ENCODE results near the gene SPAG4. TPM values are rescaled to one million over a fixed set of nuclear protein-coding genes. Genes with fewer than 3 reads are reported as not detected.

The SPAG4 gene
- total RNA-seq (10 to 100 TPM in 5 of 7 donors, 1 to 10 TPM in 2; 2.5 to 32.1 (median 14.7) TPM), polyA plus RNA-seq (10 to 100 TPM in 1 of 3 donors, 1 to 10 TPM in 2; 5.2 to 10.9 (median 5.7) TPM)
- long read RNA-seq, donor 1, result 0 reads
- long read RNA-seq, donor 2, result 0 reads

- 0 to 1% (median 0%) methylated on average over 30 to 68 of the region's 68 CpGs for WGBS, 5 donors
These were observed at the start of gene SPAG4 for GRCh38 chr20:35615667-35616464. TSS of gene SPAG4 (plus strand) at chr20:35615829. CDS start at chr20:35616004, 175 bp downstream.

GRCh38 chr20:35568645-35569044 is 47.0 kb upstream of the SPAG4 start:
- 10 to 16% (median 14%) methylated on average over 2 of the region's 2 CpGs for WGBS, 5 donors
- Histone ChIP-seq H3K27ac (no peak overlapping the region), H3K4me1 (no peaks in the 10 kb centered on the region), H3K36me3 (peaks cover 0 to 3% (median 0%) of the 10 kb centered on the region in 6 donors), H3K27me3 (replicated peaks in 1 of 7) (no peaks in the 10 kb centered on the region), H3K9me3 (peaks cover 0 to 16% (median 15%) of the 10 kb centered on the region in 8 donors), H3K4me3 (no peak overlapping the region)
- intact Hi-C loops (cut with DNase I; ENCODE audit: low total_unique reads), result no loop called here
- DNase-seq, result peak; percentile 9
- no peak for TF ChIP-seq POLR2A (IDR thresholded peaks at IDR 0.05)

More at GRCh38 chr20:35615667-35616464, at the start of gene SPAG4:
- intact Hi-C loops (cut with DNase I; ENCODE audit: low total_unique reads), result loop anchor here (5.0 to 10.0 kb wide), 2 partner anchors 46 to 71 kb away; partner anchors contain the start of genes CPNE1, ERGIC3 and RBM12
- Histone ChIP-seq H3K4me3 (peak within 1 kb of the TSS; percentile 45 to 81 (median 58)), H3K4me1 (peaks cover 23 to 58% (median 47%) of the 10 kb centered on the region in 6 donors), H3K36me3 (peaks cover 0 to under 1% (median 0%) of the 10 kb centered on the region in 6 donors), H3K27me3 (replicated peaks in 1 of 7) (peaks cover 0 to 20% (median 0%) of the 10 kb centered on the region in 7 donors), H3K9me3 (no peaks in the 10 kb centered on the region), H3K27ac (peak within 1 kb of the TSS; percentile 89 to 96 (median 92))
- peak; percentile 100 for DNase-seq
- TF ChIP-seq POLR2AphosphoS5 (IDR thresholded peaks at IDR 0.05), result peak; percentile 91 to 93 (median 91)
- TF ChIP-seq POLR2A (IDR thresholded peaks at IDR 0.05), result peak in 2 of 3 donors; percentile 30 to 74
- TF ChIP-seq CTCF (IDR thresholded peaks at IDR 0.05 in 8 of 11, conservative IDR thresholded peaks at IDR 0.05 in 3 of 11), result peak in 1 of 11 experiments; percentile 37

- no peak for TF ChIP-seq CTCF (IDR thresholded peaks at IDR 0.05 in 8 of 11, conservative IDR thresholded peaks at IDR 0.05 in 3 of 11)
- no peak for TF ChIP-seq POLR2AphosphoS5 (IDR thresholded peaks at IDR 0.05)
- TF ChIP-seq POLR2A (IDR thresholded peaks at IDR 0.05), result no peak
- peaks cover 0 to 22% (median 19%) of the 10 kb centered on the region in 8 donors for H3K9me3 ChIP-seq
- H3K27ac ChIP-seq, result no peak overlapping the region
- intact Hi-C loops (cut with DNase I; ENCODE audit: low total_unique reads), result no loop called here
- no peaks in the 10 kb centered on the region for H3K4me1 ChIP-seq
- H3K4me3 ChIP-seq, result no peak overlapping the region
- no peak for DNase-seq
- no peaks in the 10 kb centered on the region for H3K27me3 ChIP-seq (replicated peaks in 1 of 7)
- H3K36me3 ChIP-seq, result peaks cover 0 to 3% (median 0%) of the 10 kb centered on the region in 6 donors
These were observed 44.1 kb upstream of the SPAG4 start for GRCh38 chr20:35571555-35571954.

GRCh38 chr20:35572838-35573237 is 42.8 kb upstream of the SPAG4 start:
- Histone ChIP-seq H3K36me3 (peaks cover 0 to 3% (median 0%) of the 10 kb centered on the region in 6 donors), H3K4me1 (no peaks in the 10 kb centered on the region), H3K27ac (no peak overlapping the region), H3K9me3 (peaks cover 0 to 22% (median 19%) of the 10 kb centered on the region in 8 donors), H3K4me3 (no peak overlapping the region), H3K27me3 (replicated peaks in 1 of 7) (no peaks in the 10 kb centered on the region)
- TF ChIP-seq CTCF (IDR thresholded peaks at IDR 0.05 in 8 of 11, conservative IDR thresholded peaks at IDR 0.05 in 3 of 11) (no peak), POLR2AphosphoS5 (IDR thresholded peaks at IDR 0.05) (no peak), POLR2A (IDR thresholded peaks at IDR 0.05) (no peak)
- intact Hi-C loops (cut with DNase I; ENCODE audit: low total_unique reads), result no loop called here
- no peak for DNase-seq
- WGBS, 5 donors, result 93 to 98% (median 95%) methylated on average over 4 of the region's 4 CpGs
